Panc1 (cell line): ENCODE data around the gene CDRT15.
"Not testable (repeated sequence)": the region's sequence is repeated elsewhere in the genome, so short reads cannot be mapped to it uniquely, and the experiment has no call there.

Source experiments
- POLR2AphosphoS5 ChIP-seq: IDR thresholded peaks from 2 replicates; pipeline ENCODE4 v1.6.1; 2012; ENCODE audit warnings: mild to moderate bottlenecking, low read depth, low read length, moderate library complexity
- SIN3A ChIP-seq: IDR thresholded peaks from 2 replicates; pipeline ENCODE4 v1.6.1; 2012; ENCODE audit warnings: low read depth, mild to moderate bottlenecking, low read length, moderate library complexity, borderline replicate concordance; ENCODE audit not compliant: insufficient read depth
- TCF7L2 ChIP-seq: IDR thresholded peaks from 2 replicates; pipeline ENCODE4 v1.6.1; 2011; ENCODE audit warnings: mild to moderate bottlenecking, low read depth, low read length, inconsistent platforms
- TF ChIP-seq, protein P1 (sequence below): fragments of 450-650 bp; IDR thresholded peaks from 2 replicates; pipeline ENCODE4 v1.5.1; 2017; ENCODE audit warnings: mild to moderate bottlenecking
- TF ChIP-seq, protein P2 (sequence below), 2 experiments: IDR thresholded peaks; 2 replicates each; pipeline ENCODE4 v1.6.1; 2011 to 2012; ENCODE audit warnings: low read depth in 2 of 2, control low read depth in 1 of 2, low read length in 1 of 2, mild to moderate bottlenecking in 1 of 2, moderate library complexity in 1 of 2; ENCODE audit not compliant: insufficient read depth in 1 of 2

DNA sequence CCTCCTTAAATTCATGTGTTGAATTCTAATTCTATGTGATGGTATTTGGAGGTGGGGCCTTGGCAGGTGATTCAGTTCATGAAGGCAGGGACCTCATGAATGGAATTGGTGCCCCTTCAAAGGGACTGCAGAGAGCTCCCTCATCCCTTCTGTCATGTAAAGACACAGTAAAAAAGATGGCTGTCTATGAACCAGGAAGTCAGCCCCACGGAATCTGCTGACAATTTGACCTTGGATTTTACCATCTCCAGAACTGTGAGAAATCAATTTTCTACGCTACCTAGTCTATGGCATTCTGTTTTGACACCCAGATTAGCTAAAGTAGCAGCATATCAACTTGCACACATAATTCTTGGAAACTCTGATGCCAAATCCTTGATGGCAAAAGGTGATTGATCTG is 1.6 kb downstream of the CDRT15 start:
- TF ChIP-seq, protein P1, sequence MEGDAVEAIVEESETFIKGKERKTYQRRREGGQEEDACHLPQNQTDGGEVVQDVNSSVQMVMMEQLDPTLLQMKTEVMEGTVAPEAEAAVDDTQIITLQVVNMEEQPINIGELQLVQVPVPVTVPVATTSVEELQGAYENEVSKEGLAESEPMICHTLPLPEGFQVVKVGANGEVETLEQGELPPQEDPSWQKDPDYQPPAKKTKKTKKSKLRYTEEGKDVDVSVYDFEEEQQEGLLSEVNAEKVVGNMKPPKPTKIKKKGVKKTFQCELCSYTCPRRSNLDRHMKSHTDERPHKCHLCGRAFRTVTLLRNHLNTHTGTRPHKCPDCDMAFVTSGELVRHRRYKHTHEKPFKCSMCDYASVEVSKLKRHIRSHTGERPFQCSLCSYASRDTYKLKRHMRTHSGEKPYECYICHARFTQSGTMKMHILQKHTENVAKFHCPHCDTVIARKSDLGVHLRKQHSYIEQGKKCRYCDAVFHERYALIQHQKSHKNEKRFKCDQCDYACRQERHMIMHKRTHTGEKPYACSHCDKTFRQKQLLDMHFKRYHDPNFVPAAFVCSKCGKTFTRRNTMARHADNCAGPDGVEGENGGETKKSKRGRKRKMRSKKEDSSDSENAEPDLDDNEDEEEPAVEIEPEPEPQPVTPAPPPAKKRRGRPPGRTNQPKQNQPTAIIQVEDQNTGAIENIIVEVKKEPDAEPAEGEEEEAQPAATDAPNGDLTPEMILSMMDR, result not testable (repeated sequence)
- not testable (repeated sequence) for TF ChIP-seq POLR2AphosphoS5, SIN3A, TCF7L2
- TF ChIP-seq, protein P2, sequence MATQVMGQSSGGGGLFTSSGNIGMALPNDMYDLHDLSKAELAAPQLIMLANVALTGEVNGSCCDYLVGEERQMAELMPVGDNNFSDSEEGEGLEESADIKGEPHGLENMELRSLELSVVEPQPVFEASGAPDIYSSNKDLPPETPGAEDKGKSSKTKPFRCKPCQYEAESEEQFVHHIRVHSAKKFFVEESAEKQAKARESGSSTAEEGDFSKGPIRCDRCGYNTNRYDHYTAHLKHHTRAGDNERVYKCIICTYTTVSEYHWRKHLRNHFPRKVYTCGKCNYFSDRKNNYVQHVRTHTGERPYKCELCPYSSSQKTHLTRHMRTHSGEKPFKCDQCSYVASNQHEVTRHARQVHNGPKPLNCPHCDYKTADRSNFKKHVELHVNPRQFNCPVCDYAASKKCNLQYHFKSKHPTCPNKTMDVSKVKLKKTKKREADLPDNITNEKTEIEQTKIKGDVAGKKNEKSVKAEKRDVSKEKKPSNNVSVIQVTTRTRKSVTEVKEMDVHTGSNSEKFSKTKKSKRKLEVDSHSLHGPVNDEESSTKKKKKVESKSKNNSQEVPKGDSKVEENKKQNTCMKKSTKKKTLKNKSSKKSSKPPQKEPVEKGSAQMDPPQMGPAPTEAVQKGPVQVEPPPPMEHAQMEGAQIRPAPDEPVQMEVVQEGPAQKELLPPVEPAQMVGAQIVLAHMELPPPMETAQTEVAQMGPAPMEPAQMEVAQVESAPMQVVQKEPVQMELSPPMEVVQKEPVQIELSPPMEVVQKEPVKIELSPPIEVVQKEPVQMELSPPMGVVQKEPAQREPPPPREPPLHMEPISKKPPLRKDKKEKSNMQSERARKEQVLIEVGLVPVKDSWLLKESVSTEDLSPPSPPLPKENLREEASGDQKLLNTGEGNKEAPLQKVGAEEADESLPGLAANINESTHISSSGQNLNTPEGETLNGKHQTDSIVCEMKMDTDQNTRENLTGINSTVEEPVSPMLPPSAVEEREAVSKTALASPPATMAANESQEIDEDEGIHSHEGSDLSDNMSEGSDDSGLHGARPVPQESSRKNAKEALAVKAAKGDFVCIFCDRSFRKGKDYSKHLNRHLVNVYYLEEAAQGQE (IDR thresholded peaks at IDR 0.05; ENCODE audit: insufficient read depth in 1 of 2, low read depth in 2 of 2, low read length in 1 of 2), result not testable (repeated sequence)
